HTERT RPE-1 (cell line): ENCODE measurements around the gene RPL10.

Source experiments
- in situ Hi-C: fragments of 300-500 bp; cut with MboI; formaldehyde crosslinking; loops from 4 replicates; pipeline ENCODE4 v1.14.3; 2020; ENCODE audit warnings: low sequenced_read_pairs

Gene RPL10

DNA sequence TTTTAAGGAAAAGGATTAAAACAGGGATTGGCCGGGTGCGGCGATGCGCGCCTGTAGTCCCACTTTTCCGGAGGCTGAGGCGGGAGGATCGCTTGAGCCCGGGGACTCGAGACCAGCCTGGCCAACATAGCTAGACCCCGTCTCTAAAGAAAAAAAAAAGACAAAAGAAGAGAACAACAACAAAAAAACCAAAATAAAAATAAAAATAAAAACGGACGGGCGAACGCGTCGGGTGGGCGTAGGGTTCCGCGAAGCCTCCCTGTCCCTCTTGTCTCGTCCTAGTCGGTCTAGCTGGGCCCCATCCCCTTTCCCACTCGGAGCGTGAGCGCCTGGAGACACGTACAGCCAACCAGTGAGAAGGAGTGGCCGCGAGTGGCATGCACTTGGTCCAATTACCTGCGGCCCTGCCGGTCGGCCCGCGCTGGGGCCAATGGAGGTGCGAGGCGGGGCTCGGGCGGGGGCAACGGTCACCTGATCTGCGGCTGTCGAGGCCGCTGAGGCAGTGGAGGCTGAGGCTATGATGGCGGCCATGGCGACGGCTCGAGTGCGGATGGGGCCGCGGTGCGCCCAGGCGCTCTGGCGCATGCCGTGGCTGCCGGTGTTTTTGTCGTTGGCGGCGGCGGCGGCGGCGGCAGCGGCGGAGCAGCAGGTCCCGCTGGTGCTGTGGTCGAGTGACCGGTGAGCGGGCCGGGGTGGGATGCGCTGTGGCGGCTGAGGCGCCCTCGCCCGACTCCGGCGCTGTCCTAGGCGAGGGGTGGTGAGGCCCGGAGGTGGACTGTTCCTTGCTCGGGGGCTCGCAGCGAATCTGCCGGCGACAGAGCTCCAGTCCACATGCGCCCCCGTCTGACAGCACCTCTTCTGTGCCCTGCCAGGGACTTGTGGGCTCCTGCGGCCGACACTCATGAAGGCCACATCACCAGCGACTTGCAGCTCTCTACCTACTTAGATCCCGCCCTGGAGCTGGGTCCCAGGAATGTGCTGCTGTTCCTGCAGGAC is 30.3 kb downstream of the RPL10 start, which contains the start of gene ATP6AP1:
TSS of gene ATP6AP1 (plus strand) at position 502 of the 996 bp plus-strand sequence. CDS start at position 518, 16 bp downstream.
- in situ Hi-C loops, result no loop called here

DNA sequence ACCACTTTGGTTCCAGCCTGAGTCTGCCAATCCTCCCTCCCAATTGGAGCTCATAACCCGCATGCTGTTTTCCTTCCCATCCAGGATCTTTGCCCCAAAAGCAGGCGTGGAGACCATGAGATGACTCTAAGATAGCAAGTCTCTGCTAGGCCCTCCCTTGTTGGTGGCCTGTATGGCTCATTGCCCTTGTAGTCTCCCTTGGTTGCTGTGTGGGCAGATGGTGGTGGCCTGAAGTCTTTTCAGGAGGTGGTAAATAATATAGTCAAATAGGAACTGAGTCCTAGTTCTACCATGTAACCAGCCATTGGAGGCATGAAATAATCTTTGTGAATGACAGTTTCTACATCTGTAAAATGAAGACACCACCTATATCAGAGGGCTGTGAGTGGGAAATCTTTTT is 31.5 kb downstream of the RPL10 start:
- in situ Hi-C loops, result no loop called here

- in situ Hi-C loops, result no loop called here
Measured at GRCh38 chrX:154430479-154430878, 32.3 kb downstream of the RPL10 start.

DNA sequence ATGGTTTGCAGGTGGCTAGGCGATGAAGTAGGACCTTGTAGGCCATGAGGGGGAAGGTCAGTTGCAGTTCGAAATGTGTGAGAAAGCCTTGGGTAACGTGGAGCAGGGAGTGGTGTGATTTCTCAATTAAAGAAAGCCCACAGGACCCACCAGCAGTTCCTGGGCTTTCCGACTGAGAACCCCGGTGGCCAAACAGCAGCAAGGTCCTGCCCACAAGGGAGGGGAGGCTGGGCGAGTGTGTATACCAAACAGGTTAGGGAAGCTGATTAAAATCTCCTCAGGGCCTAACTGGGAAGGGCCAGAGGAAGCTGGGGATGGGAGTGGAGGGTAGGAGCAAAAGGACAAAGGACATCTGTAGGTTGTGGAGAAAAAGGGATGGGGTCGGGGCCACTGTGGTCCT is 32.7 kb downstream of the RPL10 start:
- in situ Hi-C loops, result no loop called here

DNA sequence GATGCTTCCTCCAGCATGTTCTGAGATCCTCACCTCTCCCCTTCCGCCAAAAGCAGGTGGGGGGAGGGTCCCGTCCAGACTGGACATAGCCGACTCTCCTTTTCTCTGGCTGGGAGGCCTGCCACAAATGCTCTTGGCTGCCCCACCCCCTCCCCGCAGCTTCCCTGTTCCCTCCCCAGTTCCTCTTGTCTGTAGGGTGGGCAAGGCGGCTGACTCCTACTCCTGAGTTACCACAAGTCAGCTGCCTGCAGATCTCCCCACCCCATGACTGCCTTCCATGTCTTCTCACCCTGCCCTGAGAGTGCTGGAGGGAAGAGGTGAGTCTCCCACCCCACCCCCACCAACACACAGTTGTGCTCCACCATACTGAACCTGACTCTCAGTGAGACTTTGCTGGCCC is 33.2 kb downstream of the RPL10 start:
- in situ Hi-C loops, result no loop called here

- in situ Hi-C loops, result no loop called here
Measured at GRCh38 chrX:154432210-154432609, 34.0 kb downstream of the RPL10 start.

DNA sequence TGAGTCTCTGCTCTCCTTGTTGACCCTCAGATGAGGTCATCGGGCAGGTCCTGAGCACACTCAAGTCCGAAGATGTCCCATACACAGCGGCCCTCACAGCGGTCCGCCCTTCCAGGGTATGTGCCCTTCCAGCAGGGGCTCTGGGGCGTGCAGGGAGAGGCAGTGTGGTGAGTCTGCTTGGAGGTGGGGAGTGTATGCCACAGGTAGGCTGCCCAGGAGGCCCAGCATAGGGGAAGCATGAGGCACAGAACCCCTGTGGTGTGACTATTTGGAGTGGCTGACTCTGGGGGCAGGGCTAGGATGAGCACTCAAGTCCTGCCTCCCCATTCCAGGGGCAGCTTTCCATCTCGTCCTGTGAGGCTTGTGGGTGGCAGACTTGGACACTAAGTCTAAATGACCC is 35.4 kb downstream of the RPL10 start:
- in situ Hi-C loops, result no loop called here

DNA sequence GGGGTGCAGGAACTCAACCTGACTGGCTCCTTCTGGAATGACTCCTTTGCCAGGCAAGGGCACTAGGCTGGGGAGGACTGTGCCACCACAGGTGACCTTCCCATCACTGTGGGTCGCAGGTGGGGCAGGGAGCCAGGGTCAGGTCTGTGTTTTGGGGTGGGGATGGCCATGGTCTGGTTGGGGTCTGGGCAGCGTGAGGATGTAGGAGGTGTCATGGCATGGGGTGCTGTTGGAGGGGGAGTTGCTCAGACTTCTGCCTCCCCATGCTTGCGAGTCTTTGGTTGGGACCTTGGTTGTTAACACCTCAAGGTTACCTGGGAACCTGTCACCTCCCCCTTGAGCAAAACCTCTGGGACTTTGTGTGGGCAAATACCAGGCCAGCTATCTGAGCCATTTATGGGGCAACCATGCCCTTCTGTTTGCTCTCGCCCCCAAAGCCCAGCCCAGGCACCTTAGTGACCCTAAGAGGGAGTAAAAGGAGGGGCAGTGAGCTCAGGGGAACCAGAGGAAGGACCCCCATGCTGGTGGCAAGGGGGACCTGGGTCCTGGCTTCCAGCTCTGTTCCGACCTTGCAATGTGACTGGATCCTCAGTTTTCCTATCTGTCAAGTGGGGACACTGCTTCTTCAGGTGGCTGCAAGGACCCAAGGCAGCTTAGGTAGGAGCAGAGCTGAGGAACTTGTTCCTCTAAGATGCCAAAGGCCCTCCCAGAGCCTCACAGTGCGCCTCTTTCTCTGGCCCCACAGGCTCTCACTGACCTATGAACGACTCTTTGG is 36.4 kb downstream of the RPL10 start:
- in situ Hi-C loops, result no loop called here

- in situ Hi-C loops, result no loop called here
Measured at GRCh38 chrX:154435171-154435733, 37.1 kb downstream of the RPL10 start.

DNA sequence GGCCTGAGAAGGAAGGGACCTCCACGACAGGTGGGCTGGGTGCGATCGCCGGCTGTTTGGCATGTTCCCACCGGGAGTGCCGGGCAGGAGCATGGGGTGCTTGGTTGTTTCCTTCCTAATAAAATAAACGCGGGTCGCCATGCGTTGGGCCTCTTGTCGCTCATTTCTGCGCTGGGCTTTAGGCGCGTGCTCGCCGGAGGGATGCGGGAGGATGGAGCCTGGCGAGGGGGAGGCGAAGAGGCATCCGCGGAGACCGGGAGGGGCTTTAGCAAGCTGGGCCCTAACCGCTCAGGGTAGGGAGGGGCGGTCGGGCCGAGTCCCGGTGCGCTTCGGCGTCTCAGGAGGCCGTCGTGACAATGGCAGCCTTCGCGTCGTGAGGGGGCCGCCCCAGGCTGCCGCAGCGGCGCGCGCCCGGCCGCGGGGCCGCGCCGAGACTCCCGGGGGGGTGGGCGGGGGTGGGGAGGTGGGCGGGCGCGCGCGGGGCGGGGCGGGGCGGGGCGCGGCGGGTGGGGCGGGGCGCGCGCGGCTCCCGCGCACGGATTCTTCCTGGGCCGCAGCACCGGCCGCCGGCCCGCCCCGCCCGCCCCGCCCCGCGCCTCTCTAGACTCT is 38.3 kb downstream of the RPL10 start:
- in situ Hi-C loops, result no loop called here

DNA sequence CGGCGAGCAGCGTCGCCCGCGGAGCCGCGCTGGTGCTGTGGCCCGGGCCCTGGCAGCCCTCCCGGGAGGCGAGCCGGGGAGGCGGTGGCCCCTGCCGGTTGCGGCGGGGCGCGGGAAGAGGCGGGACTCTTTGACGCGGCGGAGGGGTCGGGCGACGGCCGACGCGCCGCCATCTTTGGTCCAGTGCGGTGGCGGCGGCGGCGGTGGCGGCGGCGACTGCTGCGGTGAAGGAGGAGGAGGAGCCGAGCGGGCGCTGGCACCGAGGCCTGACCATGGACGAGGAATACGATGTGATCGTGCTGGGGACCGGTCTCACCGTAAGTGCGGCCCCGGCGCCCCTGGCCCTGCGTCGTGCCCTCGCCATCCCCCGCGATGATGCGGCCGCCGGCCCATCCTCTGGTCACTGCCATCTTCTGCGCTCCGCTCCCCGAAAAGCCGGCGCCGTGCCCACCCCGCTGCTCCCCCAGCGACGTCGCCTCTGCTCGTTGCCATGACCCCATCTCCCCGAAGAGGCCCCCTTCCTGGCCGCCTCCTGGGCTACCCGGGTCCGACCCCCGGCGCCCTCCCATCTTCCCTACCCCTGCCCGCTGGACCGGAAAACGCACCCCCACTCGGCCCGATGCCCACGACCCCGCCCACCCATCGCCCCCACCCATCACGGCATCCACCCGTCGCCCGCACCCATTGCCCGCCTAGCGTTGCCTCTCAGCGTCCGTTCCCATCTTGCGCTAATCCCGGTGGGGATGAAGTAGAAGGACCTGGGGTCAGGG is 39.0 kb downstream of the RPL10 start, which contains the start of gene GDI1:
TSS of gene GDI1 (plus strand) at position 172 of the 770 bp plus-strand sequence. CDS start at position 273, 101 bp downstream.
- in situ Hi-C loops, result no loop called here

DNA sequence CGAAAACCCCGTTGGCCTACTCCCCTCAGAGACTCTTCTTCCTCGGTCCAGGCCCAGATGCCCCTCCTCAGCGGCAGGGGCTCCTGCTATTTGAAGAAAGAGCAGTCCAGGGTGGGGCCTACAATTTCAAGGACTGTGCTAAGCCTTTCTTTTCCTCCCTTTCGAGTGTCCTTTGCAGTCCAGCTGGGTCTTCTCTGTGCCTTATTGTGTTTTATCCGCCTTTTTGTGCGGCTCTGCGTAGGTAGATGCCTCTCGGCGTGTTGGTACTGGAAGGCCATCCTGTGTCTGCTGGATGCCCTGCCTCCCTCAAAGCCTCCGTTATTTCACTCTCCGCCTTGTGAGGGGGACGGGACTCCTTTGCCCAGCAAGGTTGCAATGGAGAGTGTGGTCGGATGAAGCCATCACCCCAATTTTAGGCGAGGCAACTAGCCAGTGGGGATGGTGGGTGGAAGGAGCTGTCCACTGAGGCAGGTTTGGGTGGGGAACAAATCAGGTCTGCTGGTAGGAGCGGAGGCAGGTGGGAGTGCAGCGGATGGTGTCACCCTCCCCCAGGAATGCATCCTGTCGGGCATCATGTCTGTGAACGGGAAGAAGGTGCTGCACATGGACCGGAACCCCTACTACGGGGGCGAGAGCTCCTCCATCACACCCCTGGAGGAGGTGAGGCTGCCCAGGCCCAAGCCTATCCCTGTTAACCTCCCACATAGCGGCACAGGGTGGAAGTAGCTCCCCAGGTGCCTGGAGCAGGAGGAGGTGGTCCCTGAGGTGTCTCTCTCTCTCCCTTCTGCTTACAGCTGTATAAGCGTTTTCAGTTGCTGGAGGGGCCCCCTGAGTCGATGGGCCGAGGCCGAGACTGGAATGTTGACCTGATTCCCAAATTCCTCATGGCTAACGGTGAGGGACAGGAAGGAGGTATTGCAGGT is 40.1 kb downstream of the RPL10 start:
- in situ Hi-C loops, result no loop called here

DNA sequence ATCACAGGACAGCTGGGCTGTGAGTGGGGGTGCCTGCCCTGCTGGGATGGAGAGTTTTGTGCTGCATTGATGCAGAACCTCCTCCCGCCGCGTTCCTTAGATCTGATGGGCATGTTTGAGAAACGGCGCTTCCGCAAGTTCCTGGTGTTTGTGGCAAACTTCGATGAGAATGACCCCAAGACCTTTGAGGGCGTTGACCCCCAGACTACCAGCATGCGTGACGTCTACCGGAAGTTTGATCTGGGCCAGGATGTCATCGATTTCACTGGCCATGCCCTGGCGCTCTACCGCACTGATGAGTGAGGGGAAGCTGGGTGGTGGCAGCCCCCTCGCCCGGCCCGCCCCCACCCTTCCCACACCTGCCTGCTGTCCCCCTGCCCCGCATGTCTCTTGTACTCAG is 41.7 kb downstream of the RPL10 start:
- in situ Hi-C loops, result no loop called here

DNA sequence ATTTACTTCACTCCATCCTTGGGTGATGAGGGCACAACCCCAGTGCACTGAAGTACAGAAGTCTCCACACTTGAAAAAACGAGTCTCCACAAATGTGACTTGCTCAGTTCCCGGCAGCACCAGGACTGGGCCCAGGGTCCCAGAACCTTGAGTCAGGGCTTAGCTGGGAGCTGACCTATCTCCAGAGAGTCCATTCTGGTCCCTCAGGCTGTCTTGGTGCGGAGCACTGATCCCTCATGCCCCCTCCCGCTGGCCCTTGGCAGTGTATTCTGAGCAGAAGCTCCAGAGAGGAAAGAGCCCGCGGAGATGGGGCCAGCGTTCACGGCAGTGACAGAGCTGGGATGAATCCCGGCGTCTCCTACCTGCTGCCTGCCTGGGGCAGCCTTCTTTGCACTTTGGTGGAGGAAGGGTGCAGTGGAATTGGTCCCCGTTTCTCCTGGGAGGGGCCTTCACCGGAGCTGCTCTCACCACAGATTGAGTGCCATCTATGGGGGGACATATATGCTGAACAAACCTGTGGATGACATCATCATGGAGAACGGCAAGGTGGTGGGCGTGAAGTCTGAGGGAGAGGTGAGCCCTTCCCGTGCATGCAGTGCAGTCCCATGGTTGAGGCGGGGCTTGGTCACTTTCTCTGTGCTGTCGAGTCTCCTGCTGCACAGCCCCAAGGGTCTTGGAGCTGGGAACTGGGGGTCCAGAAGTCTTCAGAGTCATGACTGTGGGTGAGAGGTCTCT is 42.6 kb downstream of the RPL10 start:
- in situ Hi-C loops, result no loop called here

DNA sequence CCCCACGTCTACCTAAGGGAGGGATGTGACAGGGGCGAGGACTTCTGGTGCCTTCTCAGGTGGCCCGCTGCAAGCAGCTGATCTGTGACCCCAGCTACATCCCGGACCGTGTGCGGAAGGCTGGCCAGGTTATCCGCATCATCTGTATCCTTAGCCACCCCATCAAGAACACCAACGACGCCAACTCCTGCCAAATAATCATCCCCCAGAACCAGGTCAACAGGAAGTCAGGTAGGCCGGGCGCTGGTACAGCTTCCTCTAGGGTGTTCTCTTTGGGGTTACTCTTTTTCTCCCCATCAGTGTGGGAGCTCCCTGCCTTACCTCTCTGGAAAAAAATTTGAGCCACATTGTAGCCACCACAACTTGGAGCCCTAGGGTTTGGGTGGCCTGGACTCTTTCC is 43.4 kb downstream of the RPL10 start:
- in situ Hi-C loops, result no loop called here

DNA sequence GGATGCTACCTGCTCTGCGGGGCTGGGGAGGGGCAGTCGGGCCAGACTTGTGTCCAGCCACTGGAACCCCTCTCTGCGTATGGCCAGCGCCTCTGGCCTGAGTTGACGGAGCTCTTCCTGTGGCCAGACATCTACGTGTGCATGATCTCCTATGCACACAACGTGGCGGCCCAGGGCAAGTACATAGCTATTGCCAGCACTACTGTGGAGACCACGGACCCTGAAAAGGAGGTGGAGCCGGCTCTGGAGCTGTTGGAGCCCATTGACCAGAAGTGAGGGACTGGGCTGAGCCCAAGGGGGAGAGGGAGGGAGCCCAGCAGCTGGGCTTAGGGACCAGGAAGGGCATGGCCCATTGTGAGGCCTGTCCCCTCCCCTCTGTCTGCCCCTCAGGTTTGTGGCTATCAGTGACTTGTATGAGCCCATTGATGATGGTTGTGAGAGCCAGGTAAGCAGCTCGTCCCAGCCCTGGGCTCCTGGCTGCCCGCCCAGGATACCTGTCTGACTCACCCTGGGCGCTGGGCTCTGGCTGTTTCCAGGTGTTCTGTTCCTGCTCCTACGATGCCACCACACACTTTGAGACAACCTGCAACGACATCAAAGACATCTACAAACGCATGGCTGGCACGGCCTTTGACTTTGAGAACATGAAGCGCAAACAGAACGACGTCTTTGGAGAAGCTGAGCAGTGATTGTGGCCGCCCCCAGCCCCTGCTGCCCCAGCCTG is 44.0 kb downstream of the RPL10 start:
- in situ Hi-C loops, result no loop called here

DNA sequence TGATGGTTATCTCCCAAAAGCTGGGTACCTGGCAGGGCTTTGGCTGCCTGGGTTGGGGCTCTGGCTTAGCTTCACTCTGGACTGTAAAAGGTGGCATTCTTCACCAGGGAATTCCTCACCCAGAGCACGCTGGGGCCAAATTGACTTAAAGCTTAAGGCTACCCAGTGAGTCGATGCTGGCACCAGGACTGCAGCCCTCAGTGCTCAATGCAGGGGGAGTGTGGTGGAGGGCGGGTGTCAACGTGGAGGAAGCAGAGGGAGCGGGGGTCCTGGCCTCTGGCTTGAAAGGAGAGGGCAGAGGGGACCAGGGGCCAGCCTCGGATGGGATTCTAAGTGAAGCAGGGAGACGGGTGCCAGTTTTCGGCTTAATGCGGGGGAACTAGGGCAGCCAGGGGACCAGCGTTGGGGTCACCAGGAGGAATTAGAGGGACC is 45.3 kb downstream of the RPL10 start:
- in situ Hi-C loops, result no loop called here
